WTC11 (cell line): Measurements from ENCODE around the gene NXT2.

Experiments used
- KAT7 ChIP-seq: sonication (generic); formaldehyde crosslinking; IDR thresholded peaks from 2 replicates; pipeline ENCODE4 v1.8.1; 2023; ENCODE audit warnings: missing genetic modification reagents, mild to moderate bottlenecking, borderline replicate concordance
- MLX ChIP-seq: sonication (generic); formaldehyde crosslinking; IDR thresholded peaks from 2 replicates; pipeline ENCODE4 v1.8.1; 2023; ENCODE audit warnings: mild to moderate bottlenecking, missing genetic modification reagents, moderate library complexity
- STAT6 ChIP-seq: sonication (generic); formaldehyde crosslinking; conservative IDR thresholded peaks from 2 replicates; pipeline ENCODE4 v1.8.1; 2023; ENCODE audit warnings: mild to moderate bottlenecking, low read depth, missing genetic modification reagents, moderate library complexity

- no peak for TF ChIP-seq STAT6 (CRISPR knock-in tag)
- no peak for TF ChIP-seq KAT7 (CRISPR knock-in tag)
- no peak for TF ChIP-seq MLX
These were observed 48.8 kb downstream of the NXT2 start for GRCh38 chrX:109585488-109585887.
